ENCODE results near the gene TENT5C. TPM values are rescaled to one million over a fixed set of nuclear protein-coding genes. Genes with fewer than 3 reads are reported as not detected.

Gene TENT5C
- polyA plus RNA-seq, 1 of the 3 experiments (the other 2 are of a cell fraction): 0.90 TPM

GRCh38 chr1:117659550-117660270 is 53.9 kb downstream of the TENT5C start:
- peaks cover 7 to 8% of the 10 kb centered on the region in 2 experiments; a peak in 2 of 4 replicates for H3K4me1 ChIP-seq (ENCODE audit: control insufficient read depth in 1 of 2, insufficient read depth in 2 of 2, low read depth in 1 of 2, low read length in 1 of 2)
- DNase-seq: no peak
- POLR2A ChIA-PET: no interaction called here
- no peaks in the 10 kb centered on the region for H4K20me1 ChIP-seq (ENCODE audit: insufficient read depth)
- 53% methylated on average over 4 of the region's 6 CpGs for WGBS (ENCODE audit: low lambda C conversion rate)
- no peak for TF ChIP-seq ELF1 (IDR thresholded peaks at IDR 0.05)
- no peak for TF ChIP-seq REST (IDR thresholded peaks at IDR 0.05; ENCODE audit: low read depth, low read length)
- no peak for TF ChIP-seq TCF12 (IDR thresholded peaks at IDR 0.05)
- no peak for TF ChIP-seq ZBTB33 (IDR thresholded peaks at IDR 0.05; ENCODE audit: borderline replicate concordance, low read depth)
- TF ChIP-seq FOXM1 (IDR thresholded peaks at IDR 0.05; ENCODE audit: low read depth): no peak
- TF ChIP-seq EP300 (IDR thresholded peaks at IDR 0.05; ENCODE audit: borderline replicate concordance in 1 of 2, low read depth in 1 of 2, low read length in 1 of 2): no peak
- no peak for TF ChIP-seq MEF2A (IDR thresholded peaks at IDR 0.05; ENCODE audit: borderline replicate concordance, low read depth)
- no peak for TF ChIP-seq NRF1 (IDR thresholded peaks at IDR 0.05; ENCODE audit: low read depth, low read length)
- TF ChIP-seq, protein P1, sequence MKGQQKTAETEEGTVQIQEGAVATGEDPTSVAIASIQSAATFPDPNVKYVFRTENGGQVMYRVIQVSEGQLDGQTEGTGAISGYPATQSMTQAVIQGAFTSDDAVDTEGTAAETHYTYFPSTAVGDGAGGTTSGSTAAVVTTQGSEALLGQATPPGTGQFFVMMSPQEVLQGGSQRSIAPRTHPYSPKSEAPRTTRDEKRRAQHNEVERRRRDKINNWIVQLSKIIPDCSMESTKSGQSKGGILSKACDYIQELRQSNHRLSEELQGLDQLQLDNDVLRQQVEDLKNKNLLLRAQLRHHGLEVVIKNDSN (IDR thresholded peaks at IDR 0.05; ENCODE audit: borderline replicate concordance, low read depth): no peak
- TF ChIP-seq POLR2AphosphoS5 (IDR thresholded peaks at IDR 0.05; ENCODE audit: low read depth, low read length): no peak
- H3K9ac ChIP-seq: no peak overlapping the region
- no peak overlapping the region for H3K4me3 ChIP-seq (ENCODE audit: low read depth in 2 of 2, low read length in 1 of 2)
- no peaks in the 10 kb centered on the region for H3K9me2 ChIP-seq
- H3K9me3 ChIP-seq: no peaks in the 10 kb centered on the region
- H2AFZ ChIP-seq (ENCODE audit: low read depth): no peak overlapping the region
- H3K36me3 ChIP-seq (replicated peaks in 1 of 2; ENCODE audit: control insufficient read depth in 1 of 2, insufficient read depth in 2 of 2, low read length in 1 of 2): no peaks in the 10 kb centered on the region
- H3K27me3 ChIP-seq (ENCODE audit: insufficient read depth): no peaks in the 10 kb centered on the region
- no peaks in the 10 kb centered on the region for H3K79me2 ChIP-seq (ENCODE audit: insufficient read depth)
- H3K27ac ChIP-seq (ENCODE audit: low read depth in 2 of 2, low read length in 1 of 2): no peak overlapping the region
- H3K4me2 ChIP-seq: no peak overlapping the region
- H3F3A ChIP-seq (replicated peaks; ENCODE audit: insufficient read depth): no peaks in the 10 kb centered on the region
- CTCF ChIA-PET: interaction anchor here (1.1 to 1.5 kb wide), 2 partner anchors 10 to 125 kb away, joined by 3 read pairs; no protein-coding TSS in a partner anchor
